GM23338 (cell line): Measurements from ENCODE around the gene LENEP.

ENCODE experiments used
- CREB1 ChIP-seq: fragments of 250-450 bp; sonication (Bioruptor Pico); IDR thresholded peaks from 2 replicates; pipeline ENCODE4 v1.5.0; 2020; ENCODE audit warnings: low read depth, mild to moderate bottlenecking, moderate library complexity
- EZH2 ChIP-seq: fragments of 200-600 bp; sonication (generic); IDR thresholded peaks from one replicate; pipeline ENCODE4 v1.8.0; 2017; ENCODE audit warnings: antibody characterized with exemption, mild to moderate bottlenecking, low read depth; ENCODE audit not compliant: unreplicated experiment
- EZH2phosphoT487 ChIP-seq: fragments of 200-600 bp; sonication (generic); IDR thresholded peaks from one replicate; pipeline ENCODE4 v1.8.1; 2018; ENCODE audit warnings: antibody characterized with exemption; ENCODE audit not compliant: unreplicated experiment
- POLR2AphosphoS5 ChIP-seq: IDR thresholded peaks from 2 replicates; pipeline ENCODE4 v1.6.1; 2016; ENCODE audit warnings: antibody characterized with exemption, low read depth
- TF ChIP-seq, protein P1 (sequence below), 2 experiments: fragments of 200-600 bp in 1 of 2; sonication (generic) in 1 of 2; conservative IDR thresholded peaks; 2 replicates each; pipeline versions ENCODE4 v1.5.1 to v1.6.1; 2016 to 2017; ENCODE audit warnings: antibody characterized with exemption in 2 of 2, low read depth in 2 of 2, mild to moderate bottlenecking in 2 of 2, moderate library complexity in 1 of 2

DNA sequence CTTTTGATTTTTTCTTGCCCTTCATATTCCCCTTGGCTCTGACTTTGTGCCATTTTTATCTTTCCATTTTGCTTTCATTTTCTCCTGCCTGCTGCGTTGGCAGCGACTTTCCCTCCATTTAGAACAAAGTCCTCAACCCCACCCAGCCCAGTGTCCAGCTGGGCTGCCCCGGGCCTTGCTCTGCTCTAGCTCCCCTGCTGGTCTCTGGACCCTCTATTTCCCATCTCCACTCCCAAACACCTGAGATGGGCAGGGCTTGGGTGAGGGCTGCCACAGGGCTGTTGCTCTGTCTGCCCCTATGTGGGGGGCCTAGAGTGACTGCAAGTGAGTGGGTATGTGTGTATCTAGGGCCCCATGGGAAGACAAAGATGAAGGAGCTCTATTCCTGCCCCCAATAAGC is 50.4 kb downstream of the LENEP start:
- TF ChIP-seq, protein P1, sequence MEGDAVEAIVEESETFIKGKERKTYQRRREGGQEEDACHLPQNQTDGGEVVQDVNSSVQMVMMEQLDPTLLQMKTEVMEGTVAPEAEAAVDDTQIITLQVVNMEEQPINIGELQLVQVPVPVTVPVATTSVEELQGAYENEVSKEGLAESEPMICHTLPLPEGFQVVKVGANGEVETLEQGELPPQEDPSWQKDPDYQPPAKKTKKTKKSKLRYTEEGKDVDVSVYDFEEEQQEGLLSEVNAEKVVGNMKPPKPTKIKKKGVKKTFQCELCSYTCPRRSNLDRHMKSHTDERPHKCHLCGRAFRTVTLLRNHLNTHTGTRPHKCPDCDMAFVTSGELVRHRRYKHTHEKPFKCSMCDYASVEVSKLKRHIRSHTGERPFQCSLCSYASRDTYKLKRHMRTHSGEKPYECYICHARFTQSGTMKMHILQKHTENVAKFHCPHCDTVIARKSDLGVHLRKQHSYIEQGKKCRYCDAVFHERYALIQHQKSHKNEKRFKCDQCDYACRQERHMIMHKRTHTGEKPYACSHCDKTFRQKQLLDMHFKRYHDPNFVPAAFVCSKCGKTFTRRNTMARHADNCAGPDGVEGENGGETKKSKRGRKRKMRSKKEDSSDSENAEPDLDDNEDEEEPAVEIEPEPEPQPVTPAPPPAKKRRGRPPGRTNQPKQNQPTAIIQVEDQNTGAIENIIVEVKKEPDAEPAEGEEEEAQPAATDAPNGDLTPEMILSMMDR (conservative IDR thresholded peaks at IDR 0.05; ENCODE audit: low read depth in 2 of 2), result no peak
- TF ChIP-seq EZH2, result no peak
- no peak for TF ChIP-seq POLR2AphosphoS5
- no peak for TF ChIP-seq EZH2phosphoT487
- TF ChIP-seq CREB1, result no peak
